Omental fat pad (tissue), 4 donors: ENCODE data around the gene KLK6. TPM values are rescaled to one million over a fixed set of nuclear protein-coding genes. Genes with fewer than 3 reads are reported as not detected.
"Not testable (repeated sequence)": the region's sequence is repeated elsewhere in the genome, so short reads cannot be mapped to it uniquely, and the experiment has no call there.

ENCODE experiments used
- ATAC-seq: fragments of 150-250 bp; one replicate; pipeline ENCODE4 v1.9.1; 2016; ENCODE audit warnings: mild to moderate bottlenecking, moderate library complexity; ENCODE audit not compliant: low FRiP score
- DNase-seq: peaks from one replicate; pipeline ENCODE4 v3.0.0-alpha.2; 2019; ENCODE audit warnings: low spot score
- CTCF ChIP-seq, 3 donors: fragments of 450-650 bp; IDR thresholded peaks; one replicate each; pipeline ENCODE4 v1.5.1; 2016 to 2017; ENCODE audit warnings: antibody characterized with exemption in 3 of 3, mild to moderate bottlenecking in 3 of 3, moderate library complexity in 2 of 3
- total RNA-seq, 4 donors: library from RNA; depleted of rRNA; stranded (reverse); fragments of >200 nt; gene quantifications; one replicate each; pipeline ENCODE4 v1.1.0, GENCODE V29; 2016

KLK6 gene
- total RNA-seq, 4 donors from 2014 or later = not detected

- TF ChIP-seq CTCF (IDR thresholded peaks at IDR 0.05) = no peak
- no peak for ATAC-seq
- no peak for DNase-seq
Measured at GRCh38 chr19:50994129-50994528, 24.7 kb upstream of the KLK6 start.

GRCh38 chr19:50992666-50993035 is 23.3 kb upstream of the KLK6 start:
- ATAC-seq (no peak), DNase-seq (no peak)
- no peak for TF ChIP-seq CTCF (IDR thresholded peaks at IDR 0.05)

GRCh38 chr19:50984416-50984815 is 15.0 kb upstream of the KLK6 start:
- not testable (repeated sequence) for DNase-seq, ATAC-seq

- DNase-seq (no peak), ATAC-seq (peak; percentile 89)
- no peak for TF ChIP-seq CTCF (IDR thresholded peaks at IDR 0.05)
Measured at GRCh38 chr19:50983625-50984292, 14.4 kb upstream of the KLK6 start, which contains the start of gene KLK7. Gene KLK7, minus strand, starts transcription at chr19:50983917. Its CDS starts 1,518 bp downstream, at chr19:50982399.

GRCh38 chr19:50982186-50982585 is 12.8 kb upstream of the KLK6 start:
- peak; percentile 10 for ATAC-seq
- no peak for TF ChIP-seq CTCF (IDR thresholded peaks at IDR 0.05)
- no peak for DNase-seq

GRCh38 chr19:50981587-50982146 is 12.3 kb upstream of the KLK6 start:
- TF ChIP-seq CTCF (IDR thresholded peaks at IDR 0.05) = no peak
- ATAC-seq (peak; percentile 34), DNase-seq (no peak)

GRCh38 chr19:50980208-50980607 is 10.8 kb upstream of the KLK6 start:
- no peak for TF ChIP-seq CTCF (IDR thresholded peaks at IDR 0.05)
- ATAC-seq (no peak), DNase-seq (no peak)
